GM12801 (cell line): Measurements from ENCODE around the gene PPBP.

Experiments used
- TF ChIP-seq, protein P1 (sequence below): IDR thresholded peaks from one replicate; pipeline ENCODE4 v1.5.1; 2011; ENCODE audit warnings: control low read depth; ENCODE audit not compliant: insufficient read length; ENCODE audit errors: extremely low read depth

The PPBP gene, protein sequence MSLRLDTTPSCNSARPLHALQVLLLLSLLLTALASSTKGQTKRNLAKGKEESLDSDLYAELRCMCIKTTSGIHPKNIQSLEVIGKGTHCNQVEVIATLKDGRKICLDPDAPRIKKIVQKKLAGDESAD

DNA sequence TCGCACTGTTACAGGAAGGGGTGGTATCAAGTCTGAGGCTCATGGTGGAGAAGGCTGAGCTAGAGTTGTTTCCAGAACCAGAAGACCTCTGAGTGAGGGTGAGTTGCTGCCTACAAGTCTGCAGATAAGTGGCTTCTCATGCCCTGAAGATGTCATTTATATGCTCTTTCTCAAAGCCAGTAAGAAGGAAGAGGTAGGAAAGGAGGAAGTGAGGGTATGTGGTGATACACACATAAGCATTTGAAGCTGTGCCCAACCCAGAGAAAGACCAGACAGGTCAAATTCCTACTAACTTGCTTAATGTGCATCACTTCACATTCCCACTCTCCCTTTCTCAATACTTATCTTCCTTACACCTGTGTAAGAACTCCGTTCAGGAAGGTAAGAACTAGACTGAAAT lies at the start of gene PPBP:
Gene PPBP (minus strand): TSS at position 130 of the 400 bp plus-strand sequence. CDS start 87 bp downstream, at position 43.
- TF ChIP-seq, protein P1, sequence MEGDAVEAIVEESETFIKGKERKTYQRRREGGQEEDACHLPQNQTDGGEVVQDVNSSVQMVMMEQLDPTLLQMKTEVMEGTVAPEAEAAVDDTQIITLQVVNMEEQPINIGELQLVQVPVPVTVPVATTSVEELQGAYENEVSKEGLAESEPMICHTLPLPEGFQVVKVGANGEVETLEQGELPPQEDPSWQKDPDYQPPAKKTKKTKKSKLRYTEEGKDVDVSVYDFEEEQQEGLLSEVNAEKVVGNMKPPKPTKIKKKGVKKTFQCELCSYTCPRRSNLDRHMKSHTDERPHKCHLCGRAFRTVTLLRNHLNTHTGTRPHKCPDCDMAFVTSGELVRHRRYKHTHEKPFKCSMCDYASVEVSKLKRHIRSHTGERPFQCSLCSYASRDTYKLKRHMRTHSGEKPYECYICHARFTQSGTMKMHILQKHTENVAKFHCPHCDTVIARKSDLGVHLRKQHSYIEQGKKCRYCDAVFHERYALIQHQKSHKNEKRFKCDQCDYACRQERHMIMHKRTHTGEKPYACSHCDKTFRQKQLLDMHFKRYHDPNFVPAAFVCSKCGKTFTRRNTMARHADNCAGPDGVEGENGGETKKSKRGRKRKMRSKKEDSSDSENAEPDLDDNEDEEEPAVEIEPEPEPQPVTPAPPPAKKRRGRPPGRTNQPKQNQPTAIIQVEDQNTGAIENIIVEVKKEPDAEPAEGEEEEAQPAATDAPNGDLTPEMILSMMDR = no peak

- TF ChIP-seq, protein P1 = no peak
Observed at GRCh38 chr4:74037076-74037955, 49.3 kb upstream of the PPBP start.

GRCh38 chr4:74033739-74034138 lies 45.7 kb upstream of the PPBP start:
- TF ChIP-seq, protein P1 = no peak

DNA sequence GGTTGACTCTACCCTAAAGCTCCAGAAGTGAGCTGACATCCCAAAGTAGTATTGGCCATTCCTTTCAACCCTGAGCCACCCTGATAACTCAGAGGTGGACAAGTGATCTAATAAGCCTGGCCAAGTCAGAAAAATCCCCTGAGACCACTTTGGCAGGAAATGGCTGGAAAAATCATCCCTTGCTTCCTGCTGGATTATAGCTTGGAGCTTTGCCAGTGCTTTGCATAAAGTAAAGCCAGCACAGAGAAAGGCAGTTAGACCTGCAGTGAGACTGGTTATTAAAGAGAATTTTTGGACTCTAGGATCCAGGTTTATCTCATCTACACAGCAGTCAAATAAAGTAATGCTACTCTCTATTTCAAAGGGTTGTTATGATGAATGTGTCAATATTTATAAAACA lies 44.1 kb upstream of the PPBP start:
- TF ChIP-seq, protein P1 = no peak

DNA sequence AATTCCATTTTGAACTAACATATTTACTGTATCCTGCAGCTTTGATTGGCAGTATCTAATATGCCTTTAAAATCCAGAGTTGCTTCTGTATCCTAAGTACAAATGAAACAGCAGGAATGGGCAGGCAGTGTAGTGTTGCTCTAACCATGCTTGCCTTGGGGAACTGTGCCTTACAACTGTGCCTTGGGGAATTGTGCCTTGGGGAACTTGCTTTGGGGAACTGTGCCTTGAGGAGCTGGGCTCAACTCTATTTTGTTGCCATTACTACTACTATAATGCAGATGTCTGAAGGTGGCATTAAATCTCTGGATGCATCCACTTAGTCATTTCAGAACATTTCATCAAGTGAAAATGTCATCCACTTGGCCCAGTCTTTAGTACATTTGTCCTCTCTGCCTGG lies 43.6 kb upstream of the PPBP start:
- TF ChIP-seq, protein P1 = no peak

GRCh38 chr4:74030285-74030684 lies 42.3 kb upstream of the PPBP start:
- TF ChIP-seq, protein P1 = no peak

DNA sequence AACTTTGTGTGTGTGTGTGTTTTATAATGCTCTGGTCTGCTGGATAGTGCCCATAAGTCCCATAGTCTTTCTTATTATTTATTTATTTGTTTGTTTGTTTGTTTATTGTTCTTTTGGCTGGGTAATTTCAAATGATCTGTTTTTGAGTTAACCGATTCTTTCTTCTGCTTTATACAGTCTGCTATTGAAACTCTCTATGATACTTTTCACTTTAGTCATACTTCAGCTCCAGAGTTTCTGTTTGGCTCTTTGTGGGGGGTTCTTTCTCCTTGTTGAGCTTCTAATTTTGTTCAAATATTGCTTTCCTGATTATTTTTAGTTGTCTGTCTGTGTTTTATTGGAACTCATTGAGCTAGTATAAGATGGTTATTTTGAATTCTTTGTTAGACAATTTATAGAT lies 40.5 kb upstream of the PPBP start:
- TF ChIP-seq, protein P1 = no peak
